GM21723 (cell line): ENCODE results near the gene NANS.

Source experiments
- ATAC-seq: cut with Tn5 transposase; IDR thresholded peaks from one replicate; pipeline ENCODE4 v1.9.1; 2021; ENCODE audit warnings: mild to moderate bottlenecking, moderate library complexity; ENCODE audit not compliant: unreplicated experiment

The NANS gene

GRCh38 chr9:98130576-98131228 lies 74.2 kb downstream of the NANS start:
- no peak for ATAC-seq

- ATAC-seq: no peak
These were observed 75.6 kb downstream of the NANS start for GRCh38 chr9:98132158-98132557.
